Anterior cingulate cortex (tissue), 58 donors: ENCODE data around the gene TMEM271.
"Not testable (repeated sequence)": the region's sequence is repeated elsewhere in the genome, so short reads cannot be mapped to it uniquely, and the experiment has no call there.

ENCODE experiments used
- DNase-seq, 58 donors: peaks; one replicate each; lab custom pipeline; 2025; lab: John Stamatoyannopoulos, UW

Gene TMEM271

DNA sequence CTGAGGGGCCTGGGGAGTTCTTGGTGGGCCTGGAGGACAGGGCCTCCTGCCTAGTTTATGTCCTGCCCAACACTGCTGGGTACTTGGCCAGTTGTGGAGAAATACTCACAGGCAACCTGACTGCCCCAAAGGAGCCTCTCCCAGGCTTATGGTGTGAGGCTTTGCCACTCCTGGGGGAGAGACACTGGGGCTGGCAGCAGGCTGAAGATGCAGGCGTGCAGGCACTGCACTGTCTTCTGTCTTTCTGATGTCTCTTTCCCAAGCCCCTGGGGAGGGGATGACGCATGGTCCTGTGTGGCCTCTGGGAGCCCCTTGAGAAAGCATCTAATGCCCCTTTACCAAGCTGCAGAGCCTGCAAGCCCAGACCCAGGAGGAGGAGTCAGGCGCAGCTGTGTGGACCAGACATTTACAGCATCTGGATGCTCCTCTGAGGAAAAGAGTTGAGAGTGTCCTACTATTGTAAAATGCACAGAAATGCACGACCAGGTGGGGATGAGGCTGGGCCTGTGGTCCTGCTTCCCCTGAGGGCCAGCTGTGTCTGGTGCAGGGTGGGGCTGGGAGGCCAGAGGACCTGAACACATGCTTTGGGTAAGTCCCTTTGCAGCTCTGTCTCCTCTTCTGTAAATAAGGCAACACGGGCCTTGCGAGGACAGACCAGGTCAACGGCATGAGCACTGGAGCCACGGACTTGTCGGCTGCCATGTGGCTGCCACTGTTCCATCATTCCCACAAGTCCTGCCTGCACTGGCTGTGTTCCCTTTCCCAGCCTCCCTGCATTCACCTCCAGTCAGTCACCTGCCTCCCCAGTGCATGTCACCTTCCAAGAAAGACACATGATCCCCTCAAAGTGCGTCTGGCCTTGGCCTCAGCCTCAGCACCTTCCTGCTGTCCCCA lies 8.4 kb downstream of the TMEM271 start:
- DNase-seq: no peak

DNA sequence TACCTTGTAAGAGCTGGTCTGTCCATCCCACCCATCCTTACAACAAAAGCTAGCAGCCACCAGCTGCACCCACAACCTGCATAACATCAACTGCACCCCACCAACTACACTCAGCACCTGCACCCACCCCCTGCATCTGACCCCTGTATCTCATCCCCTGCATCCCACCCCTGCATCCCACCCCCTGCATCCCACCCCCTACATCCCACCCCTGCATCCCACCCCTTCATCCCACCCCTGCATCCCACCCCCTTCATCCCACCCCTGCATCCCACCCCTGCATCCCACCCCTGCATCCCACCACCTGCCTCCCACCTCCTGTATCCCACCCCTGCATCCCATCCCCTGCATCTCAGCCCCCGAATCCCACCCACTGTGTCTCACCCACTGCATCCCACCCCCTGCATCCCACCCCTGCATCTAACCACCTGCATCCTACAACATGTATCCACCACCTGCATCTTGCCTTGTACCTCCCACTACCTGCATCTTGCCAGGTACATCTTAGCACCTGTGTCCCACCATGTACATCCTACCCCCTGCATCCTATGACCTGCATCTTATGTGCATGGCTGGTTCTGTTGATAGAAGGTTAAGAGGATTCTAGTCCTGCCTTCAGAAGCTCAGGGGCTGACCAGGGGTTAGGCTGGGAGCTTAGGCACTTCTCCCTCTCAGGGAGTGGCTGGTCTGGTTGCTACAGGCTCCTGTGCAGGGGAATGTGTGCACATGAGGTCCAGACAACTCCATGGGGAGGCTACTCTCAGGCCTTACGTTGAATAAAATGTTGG lies 9.4 kb downstream of the TMEM271 start:
- DNase-seq: no peak

DNA sequence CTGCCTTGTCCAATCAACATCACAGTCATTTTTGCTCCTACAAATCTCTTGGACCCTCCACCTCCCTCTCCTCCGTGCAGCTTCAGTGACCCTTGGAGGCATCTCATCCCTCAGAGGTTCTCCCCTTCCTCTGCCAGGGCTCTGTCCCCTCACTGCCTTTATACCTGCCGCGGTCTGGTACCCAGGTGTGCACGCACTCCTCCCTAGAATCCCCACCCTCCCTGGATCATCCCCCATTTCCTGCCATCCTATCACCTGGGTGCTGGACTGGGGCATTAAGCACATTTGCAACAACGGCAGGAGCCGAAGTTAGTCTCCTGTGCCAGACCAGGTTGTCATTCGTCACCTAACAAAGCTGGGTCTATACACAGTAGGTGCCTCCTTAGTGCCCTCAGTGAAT lies 10.1 kb downstream of the TMEM271 start:
- no peak for DNase-seq

DNA sequence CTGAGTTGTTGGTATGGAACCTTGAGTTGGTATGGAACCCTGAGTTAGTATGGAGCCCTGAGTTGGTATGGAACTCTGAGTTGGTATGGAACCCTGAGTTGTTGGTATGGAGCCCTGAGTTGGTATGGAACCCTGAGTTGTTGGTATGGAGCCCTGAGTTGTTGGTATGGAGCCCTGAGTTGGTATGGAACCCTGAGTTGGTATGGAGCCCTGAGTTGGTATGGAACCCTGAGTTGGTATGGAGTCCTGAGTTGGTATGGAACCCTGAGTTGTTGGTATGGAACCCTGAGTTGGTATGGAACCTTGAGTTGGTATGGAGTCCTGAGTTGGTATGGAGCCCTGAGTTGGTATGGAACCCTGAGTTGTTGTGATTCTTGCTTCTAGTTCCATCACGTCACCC lies 10.5 kb downstream of the TMEM271 start:
- not testable (repeated sequence) for DNase-seq

DNA sequence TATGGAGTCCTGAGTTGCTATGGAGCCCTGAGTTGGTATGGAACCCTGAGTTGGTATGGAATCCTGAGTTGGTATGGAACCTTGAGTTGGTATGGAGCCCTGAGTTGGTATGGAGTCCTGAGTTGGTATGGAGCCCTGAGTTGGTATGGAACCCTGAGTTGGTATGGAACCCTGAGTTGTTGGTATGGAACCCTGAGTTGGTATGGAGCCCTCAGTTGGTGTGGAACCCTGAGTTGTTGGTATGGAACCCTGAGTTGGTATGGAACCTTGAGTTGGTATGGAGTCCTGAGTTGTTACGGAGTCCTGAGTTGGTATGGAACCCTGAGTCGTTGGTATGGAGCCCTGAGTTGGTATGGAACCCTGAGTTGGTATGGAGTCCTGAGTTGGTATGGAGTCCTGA lies 13.6 kb downstream of the TMEM271 start:
- DNase-seq: not testable (repeated sequence)

DNA sequence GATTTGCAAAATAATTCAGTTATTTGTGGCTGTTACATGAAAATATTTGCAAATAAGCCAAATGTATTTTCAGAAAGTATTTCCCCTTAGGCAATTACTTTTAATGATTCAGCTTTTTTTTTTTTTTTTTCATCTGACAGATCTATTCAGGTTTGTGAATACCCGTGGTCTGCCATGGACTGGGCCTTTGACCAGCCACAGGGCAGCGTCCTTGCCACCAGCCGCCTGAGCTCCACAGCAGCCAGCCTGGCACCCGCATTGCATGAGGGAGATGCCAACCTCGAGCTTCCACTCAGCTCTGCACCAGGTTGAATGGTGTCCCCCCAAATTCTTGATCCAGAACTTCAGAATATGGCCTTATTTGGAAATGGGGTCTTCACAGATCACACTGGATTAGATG lies 14.7 kb downstream of the TMEM271 start:
- DNase-seq: no peak

DNA sequence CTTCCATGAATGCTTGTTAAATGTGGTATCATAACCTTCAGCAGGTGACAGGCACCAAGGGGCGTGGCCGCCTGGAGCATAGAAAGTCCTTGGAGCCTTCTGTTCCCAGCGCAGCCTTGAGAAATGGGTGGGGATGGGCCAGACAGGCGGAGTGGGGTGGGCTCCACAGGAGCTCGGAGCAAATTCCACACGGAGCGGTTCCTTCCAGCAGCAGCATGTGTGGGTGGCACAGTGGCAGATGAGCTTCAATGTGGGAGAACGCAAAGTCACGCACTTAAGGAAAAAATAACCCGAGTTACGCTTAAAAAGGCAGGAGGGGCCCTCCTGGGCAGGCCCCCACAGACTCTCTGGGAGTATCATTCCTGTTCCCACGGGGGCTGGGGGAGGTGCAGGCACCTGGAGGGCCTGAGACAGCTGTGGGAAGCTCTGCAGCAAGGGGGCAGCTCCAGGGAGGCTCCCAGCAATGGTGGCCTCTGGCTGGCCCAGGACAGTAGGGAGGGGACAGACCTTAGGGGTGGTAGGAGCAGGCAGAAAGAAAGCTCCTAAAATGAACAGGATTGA lies 15.3 kb downstream of the TMEM271 start:
- peak in 5 of 58 donors; percentile 30 to 65 (median 53) for DNase-seq

DNA sequence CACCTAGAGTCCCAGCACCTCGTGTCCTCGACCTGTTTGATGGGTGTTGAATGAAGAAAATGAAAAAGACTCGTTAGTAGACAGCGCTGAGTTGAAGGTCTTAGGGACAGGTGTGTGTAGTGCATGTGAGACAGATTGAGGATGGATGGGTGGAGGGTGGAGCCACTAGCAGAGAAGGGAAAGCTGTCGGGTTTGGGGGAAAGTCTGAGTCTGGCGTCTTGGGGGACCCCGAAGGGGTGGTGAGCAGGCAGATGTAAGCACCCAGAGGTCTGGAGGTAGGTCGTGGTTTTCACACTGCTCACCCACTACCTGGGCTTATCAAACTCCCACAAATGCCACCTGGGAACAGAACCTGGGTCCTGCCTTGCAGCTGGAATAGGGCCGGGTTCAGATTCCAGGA lies 16.0 kb downstream of the TMEM271 start:
- no peak for DNase-seq

DNA sequence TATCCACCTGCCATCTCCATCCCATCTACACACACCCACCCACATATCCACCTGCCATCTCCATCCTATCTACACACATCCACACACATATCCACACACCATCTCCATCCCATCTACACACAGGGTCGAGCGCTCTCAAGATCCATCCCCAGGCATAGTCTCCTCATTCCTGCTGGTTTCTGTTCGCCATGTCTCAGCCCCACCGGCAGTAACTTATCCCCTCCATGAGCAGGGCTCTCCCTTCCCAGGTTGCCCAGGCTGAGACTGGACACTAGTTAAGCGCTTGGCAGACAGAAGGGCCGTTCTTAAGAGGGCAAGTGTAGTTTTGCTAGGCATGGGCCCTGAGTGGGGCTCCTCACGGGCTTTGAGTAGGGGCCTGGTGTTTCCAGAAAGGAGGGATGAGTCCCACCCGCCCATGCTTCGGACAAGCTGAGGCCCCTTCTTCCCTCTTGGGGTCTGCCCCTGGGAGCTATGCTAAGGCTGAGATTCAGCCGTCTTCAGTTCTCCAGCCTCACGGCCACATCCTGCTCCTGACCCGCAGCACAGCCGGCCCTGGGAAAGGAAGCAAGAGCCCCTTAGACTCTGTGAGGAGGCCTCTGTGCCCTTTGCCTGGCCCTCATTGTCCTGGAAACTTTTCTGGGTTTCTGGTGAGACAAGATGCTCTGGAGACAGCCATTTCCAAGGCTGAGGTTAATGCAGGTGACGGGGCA lies 20.4 kb downstream of the TMEM271 start:
- DNase-seq: no peak

DNA sequence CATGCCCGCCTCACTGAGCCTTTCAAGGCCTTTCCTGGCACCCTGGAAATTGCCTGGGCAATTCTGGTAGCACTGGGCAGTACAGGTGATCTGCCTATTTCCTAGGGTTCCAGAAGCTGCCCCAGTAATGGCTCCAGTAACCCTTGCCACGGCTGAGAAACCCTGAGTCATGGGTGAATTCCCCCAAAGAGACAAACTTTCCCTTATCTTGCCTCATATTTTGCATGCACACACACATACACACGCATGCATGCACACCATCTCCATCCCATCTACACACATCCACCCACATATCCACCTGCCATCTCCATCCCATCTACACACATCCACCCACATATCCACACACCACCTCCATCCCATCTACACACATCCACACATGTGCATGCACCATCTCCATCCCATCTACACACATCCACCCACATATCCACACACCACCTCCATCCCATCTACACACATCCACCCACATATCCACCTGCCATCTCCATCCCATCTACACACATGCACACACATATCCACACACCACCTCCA lies 21.2 kb downstream of the TMEM271 start:
- DNase-seq: not testable (repeated sequence)

DNA sequence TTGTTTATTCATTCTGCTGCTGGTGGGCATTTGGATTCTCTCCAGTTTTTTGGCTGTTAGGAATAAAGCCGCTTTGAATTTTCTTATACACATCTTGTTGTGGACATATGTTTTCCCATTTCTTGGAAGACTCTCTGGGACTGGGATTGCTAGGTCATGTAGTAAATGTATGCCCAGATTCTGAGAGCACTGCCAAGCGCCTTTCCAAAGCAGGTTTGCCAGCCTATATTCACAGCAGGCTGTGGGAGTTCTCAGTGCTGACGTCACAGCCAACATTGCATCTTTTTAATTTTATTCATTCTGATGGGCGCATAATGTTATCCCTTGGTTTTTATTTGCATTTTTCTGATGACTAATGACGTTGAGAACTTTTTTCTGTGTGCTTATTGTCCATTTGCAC lies 24.1 kb downstream of the TMEM271 start:
- DNase-seq: peak in 9 of 58 donors; percentile 21 to 66 (median 42)

DNA sequence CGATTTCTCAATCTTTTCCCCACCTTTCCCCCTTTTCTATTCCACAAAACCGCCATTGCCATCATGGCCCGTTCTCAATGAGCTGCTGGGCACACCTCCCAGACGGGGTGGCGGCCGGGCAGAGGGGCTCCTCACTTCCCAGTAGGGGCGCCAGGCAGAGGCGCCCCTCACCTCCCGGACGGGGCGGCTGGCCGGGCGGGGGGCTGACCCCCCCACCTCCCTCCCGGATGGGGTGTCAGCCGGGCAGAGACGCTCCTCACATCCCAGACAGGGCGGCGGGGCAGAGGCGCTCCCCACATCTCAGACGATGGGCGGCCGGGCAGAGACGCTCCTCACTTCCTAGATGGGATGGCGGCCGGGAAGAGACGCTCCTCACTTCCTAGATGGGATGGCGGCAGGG lies 25.8 kb downstream of the TMEM271 start:
- not testable (repeated sequence) for DNase-seq

DNA sequence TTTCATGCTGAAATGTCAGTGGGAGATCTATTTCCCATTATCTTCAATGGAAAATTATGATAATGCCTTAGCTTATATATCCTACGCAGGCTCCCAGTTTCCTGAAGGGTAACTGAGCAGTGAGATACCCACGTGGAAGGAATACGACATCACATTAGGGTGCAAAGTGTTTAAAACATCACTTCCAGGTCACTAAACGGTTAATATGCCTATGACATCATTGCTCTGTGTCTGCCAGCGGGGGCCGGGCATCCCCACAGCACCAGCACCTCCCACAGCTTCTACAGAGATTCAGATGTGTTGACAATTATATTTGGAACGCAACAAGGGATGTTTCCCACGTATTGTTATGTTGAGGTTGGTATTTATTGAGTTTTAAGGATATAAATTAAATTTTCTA lies 27.1 kb downstream of the TMEM271 start:
- DNase-seq: no peak

DNA sequence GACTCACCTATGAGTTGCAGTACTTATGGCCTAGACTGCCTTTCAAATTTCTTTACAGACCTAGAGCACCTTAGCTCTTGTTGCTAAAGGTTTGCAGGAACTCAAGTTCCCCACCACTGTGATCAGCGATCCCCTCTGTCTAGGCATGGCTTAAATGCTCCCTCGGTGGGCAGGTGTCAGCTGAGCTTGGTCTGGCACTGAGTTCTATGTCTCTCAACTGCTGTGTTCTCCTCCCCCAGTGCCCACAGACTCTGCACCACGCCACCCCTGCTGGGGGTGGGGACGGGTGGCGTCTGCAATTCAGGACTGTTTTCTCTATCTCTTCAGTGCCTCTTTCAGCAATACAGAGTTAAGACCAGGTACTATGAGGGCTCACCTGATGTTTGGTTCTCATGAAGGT lies 30.5 kb downstream of the TMEM271 start:
- DNase-seq: no peak

DNA sequence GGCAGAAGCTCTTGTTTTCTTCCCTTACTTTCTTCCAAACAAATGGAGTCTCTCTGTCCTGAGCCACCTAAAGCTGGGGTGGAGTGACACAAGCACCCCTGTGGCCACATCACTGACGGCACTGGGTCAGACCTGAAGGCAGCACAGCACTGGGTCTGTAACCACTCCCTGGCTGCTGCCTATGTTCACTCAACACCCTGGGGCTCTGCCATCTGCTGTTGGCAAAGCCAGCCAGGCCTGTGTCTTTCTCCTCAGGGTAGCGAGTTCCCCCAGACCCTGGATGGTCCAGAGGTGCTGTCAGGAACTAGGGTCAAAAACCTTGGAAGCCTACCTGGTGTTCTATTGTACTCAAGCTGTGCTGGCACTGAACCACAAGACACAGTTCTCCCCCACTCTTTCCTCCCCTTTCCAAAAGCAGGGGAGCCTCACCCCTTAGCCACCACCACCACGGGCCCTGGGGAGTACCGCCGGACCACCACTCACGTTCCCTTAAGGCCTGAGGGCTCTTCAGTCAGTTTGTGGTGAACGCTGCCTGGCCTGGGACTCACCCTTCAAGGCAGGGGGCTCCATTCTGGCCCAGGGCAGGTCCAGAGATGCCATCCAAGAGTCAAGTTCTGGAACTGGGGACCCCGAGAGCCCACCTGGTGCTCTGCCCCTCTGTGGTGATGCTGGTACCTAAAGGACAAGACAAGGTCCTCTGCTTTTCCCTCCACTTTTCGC lies 31.5 kb downstream of the TMEM271 start:
- DNase-seq: no peak

DNA sequence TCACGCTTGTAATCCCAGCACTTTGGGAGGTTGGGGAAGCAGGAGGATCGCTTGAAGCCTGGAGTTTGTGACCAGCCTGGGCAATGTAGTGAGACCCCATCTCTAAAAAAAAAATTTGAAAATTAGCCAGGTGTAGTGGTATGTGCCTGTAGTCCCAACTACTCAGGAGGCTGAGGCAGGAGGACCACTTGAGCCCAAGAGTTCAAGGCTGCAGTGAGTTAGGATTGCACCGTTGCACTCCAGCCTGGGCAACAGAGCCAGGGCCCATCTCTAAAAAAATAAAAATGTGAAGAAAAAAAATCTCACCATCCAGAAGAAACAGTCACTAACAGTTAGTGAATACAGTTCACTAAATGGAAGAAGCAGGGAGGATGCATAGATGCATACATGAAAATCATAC lies 34.8 kb downstream of the TMEM271 start:
- DNase-seq: no peak

DNA sequence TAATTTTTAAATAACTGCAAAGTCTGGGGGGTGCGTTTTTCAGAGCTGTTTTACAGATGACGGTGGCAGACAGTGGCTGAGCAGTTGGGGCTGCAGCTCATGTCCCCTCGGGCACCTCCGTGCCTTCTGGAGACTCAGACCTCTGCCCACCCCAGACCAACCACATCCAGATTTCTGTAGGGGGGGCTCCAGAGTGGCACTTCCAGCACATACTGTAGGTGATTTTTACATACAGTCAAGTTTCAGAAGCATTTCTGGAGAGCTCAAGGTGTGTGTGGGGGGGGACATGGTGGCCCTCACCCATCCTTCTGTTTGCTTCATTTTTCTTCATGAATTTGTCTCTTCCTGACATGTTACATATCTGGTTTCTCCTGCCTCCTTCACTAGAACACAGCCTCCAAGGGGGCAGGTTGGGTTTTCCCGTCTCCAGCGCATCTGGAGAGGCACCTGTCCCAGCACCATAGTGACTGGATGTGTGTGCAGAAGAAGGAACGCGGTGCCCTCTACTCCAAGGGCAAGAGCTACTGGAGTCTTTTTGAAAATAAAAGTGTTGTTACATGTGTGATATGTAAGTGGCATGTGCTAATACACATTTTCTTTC lies 37.5 kb downstream of the TMEM271 start:
- DNase-seq: no peak

DNA sequence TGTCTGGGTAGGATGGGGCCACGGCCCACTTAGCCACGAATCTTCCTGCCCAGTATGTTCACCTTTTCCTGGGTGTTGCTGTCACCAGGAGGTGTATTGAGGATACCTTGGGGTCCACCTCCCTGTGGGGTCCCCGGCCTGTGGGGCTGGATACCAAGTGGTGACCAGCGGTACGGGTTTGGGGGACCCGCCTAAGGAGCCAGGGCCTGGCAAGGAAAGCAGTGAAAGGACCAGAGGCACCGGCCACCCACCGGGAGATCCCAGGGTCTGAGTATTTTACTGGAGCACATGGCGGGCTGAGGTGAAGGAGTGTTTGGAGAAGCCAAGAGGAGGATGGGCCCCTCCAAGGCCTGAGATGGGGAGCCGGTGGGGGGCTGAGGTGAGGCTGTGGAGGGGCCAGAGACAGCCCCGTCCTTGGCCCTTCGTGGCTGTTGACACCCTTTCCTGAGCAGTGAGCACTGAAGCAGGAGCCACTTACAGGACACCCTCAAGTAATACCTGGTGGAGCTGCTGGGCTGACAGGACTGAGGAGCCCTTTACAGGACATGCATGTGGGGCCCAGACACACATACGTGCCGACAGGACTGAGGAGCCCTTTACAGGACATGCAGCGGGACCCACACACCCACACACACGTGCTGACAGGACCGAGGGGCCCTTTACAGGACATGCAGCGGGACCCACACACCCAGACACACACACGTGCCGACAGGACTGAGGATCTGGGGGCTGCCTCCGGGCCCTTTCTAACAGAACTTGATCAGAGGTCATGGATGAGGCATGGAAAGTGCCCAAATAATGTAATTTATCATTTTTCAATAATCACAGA lies 38.4 kb downstream of the TMEM271 start:
- no peak for DNase-seq
